Endothelial cell of umbilical vein (primary cell): ENCODE results near the gene TXLNA.

ENCODE experiments used
- MYC ChIP-seq: IDR thresholded peaks from one replicate; pipeline ENCODE4 v1.6.1; 2011; ENCODE audit warnings: mild to moderate bottlenecking, low read depth, low read length
- TF ChIP-seq, protein P1 (sequence below), 2 donors: IDR thresholded peaks; 1 replicate in 1 of 2; 2 replicates in 1 of 2; pipeline ENCODE4 v1.5.1; 2011; ENCODE audit warnings: low read length in 2 of 2, mild to moderate bottlenecking in 2 of 2, moderate library complexity in 2 of 2, control low read depth in 1 of 2, inconsistent platforms in 1 of 2, low read depth in 1 of 2; ENCODE audit not compliant: insufficient read depth in 1 of 2; ENCODE audit errors: extremely low read depth in 1 of 2

DNA sequence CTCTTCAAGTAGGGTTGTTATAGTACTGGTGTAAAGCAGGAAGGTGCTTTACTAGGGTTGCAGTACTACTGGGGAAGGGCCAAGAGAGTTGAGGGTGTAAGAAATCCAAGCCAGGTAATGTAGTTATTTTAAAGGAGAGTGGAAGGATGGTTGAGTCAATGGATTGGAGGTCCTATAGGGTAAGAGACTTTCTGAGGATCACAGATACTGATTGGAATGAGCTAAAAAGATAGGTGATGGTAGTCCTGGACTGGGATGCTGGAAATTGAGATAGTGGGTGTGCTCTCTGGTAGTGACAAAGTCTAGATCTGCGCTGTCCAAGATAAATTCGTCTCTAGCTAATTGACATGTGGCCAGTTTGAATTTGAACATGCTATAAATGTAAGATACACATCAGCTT lies 7.0 kb downstream of the TXLNA start:
- TF ChIP-seq, protein P1, sequence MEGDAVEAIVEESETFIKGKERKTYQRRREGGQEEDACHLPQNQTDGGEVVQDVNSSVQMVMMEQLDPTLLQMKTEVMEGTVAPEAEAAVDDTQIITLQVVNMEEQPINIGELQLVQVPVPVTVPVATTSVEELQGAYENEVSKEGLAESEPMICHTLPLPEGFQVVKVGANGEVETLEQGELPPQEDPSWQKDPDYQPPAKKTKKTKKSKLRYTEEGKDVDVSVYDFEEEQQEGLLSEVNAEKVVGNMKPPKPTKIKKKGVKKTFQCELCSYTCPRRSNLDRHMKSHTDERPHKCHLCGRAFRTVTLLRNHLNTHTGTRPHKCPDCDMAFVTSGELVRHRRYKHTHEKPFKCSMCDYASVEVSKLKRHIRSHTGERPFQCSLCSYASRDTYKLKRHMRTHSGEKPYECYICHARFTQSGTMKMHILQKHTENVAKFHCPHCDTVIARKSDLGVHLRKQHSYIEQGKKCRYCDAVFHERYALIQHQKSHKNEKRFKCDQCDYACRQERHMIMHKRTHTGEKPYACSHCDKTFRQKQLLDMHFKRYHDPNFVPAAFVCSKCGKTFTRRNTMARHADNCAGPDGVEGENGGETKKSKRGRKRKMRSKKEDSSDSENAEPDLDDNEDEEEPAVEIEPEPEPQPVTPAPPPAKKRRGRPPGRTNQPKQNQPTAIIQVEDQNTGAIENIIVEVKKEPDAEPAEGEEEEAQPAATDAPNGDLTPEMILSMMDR (IDR thresholded peaks at IDR 0.05; ENCODE audit: extremely low read depth in 1 of 2, insufficient read depth in 1 of 2, low read depth in 1 of 2, low read length in 2 of 2), result no peak
- TF ChIP-seq MYC, result no peak
